Gastrocnemius medialis (tissue), 4 donors: ENCODE results near the gene PRPF18.

Experiments
- CTCF ChIP-seq, 5 experiments: fragments of 450-650 bp in 3 of 5; fragments of 200-600 bp in 2 of 5; sonication (generic) in 2 of 5; IDR thresholded peaks in 4 of 5; conservative IDR thresholded peaks in 1 of 5; 1 replicate in 4 of 5; 2 replicates in 1 of 5; pipeline ENCODE4 v1.5.1; 2016 to 2019; ENCODE audit warnings: antibody characterized with exemption in 5 of 5, mild to moderate bottlenecking in 3 of 5, moderate library complexity in 3 of 5
- POLR2A ChIP-seq, 2 donors: fragments of 450-650 bp; IDR thresholded peaks; one replicate each; pipeline ENCODE4 v1.6.1; 2017; ENCODE audit warnings: antibody characterized with exemption in 2 of 2, mild to moderate bottlenecking in 2 of 2, moderate library complexity in 2 of 2

- TF ChIP-seq POLR2A (IDR thresholded peaks at IDR 0.05) (no peak), CTCF (IDR thresholded peaks at IDR 0.05 in 4 of 5, conservative IDR thresholded peaks at IDR 0.05 in 1 of 5) (no peak)
Observed at GRCh38 chr10:13642293-13642692, 55.5 kb downstream of the PRPF18 start.
